K562 (cell line): ENCODE data around the gene PRKAR2B. TPM values are rescaled to one million over a fixed set of nuclear protein-coding genes. Genes with fewer than 3 reads are reported as not detected.

Experiments
- ARID3A ChIP-seq: IDR thresholded peaks from 2 replicates; pipeline ENCODE4 v1.6.1; 2012; ENCODE audit warnings: low read depth, low read length, improper control_type of control experiment, borderline replicate concordance
- BACH1 ChIP-seq: fragments of 200-800 bp; sonication (Bioruptor generic); IDR thresholded peaks from 2 replicates; pipeline ENCODE4 v1.6.1; 2016; ENCODE audit warnings: missing genetic modification characterization, missing compliant biosample characterization
- BHLHE40 ChIP-seq: IDR thresholded peaks from 2 replicates; pipeline ENCODE4 v1.6.1; 2011; ENCODE audit warnings: low read length, improper control_type of control experiment
- BMI1 ChIP-seq: fragments of 150-350 bp; IDR thresholded peaks from 2 replicates; pipeline ENCODE4 v1.6.1; 2014; ENCODE audit warnings: low read length
- BRF2 ChIP-seq: IDR thresholded peaks from 3 replicates; pipeline ENCODE4 v1.6.1; 2011; ENCODE audit warnings: borderline replicate concordance, mild to moderate bottlenecking; ENCODE audit not compliant: insufficient read length, insufficient read depth
- CAMTA2 ChIP-seq: fragments of 250-450 bp; sonication (Bioruptor Pico); conservative IDR thresholded peaks from 2 replicates; pipeline ENCODE4 v1.5.1; 2022
- CEBPG ChIP-seq, 3 experiments: fragments of 200-800 bp in 1 of 3; sonication (Bioruptor generic) in 1 of 3; sonication (generic) in 1 of 3; formaldehyde crosslinking in 1 of 3; IDR thresholded peaks in 2 of 3; conservative IDR thresholded peaks in 1 of 3; 2 replicates each; pipeline versions ENCODE4 v1.6.1 to v1.8.0; 2016 to 2022; ENCODE audit warnings: missing compliant biosample characterization in 2 of 3, missing genetic modification characterization in 2 of 3, mild to moderate bottlenecking in 1 of 3, missing genetic modification reagents in 1 of 3
- COPS2 ChIP-seq: fragments of 450-650 bp; conservative IDR thresholded peaks from 2 replicates; pipeline ENCODE4 v1.6.1; 2016; ENCODE audit warnings: mild to moderate bottlenecking, moderate library complexity
- GTF2E2 ChIP-seq: fragments of 200-800 bp; sonication (Bioruptor generic); IDR thresholded peaks from 2 replicates; pipeline ENCODE4 v1.6.1; 2016; ENCODE audit warnings: missing genetic modification characterization, missing compliant biosample characterization
- ILK ChIP-seq: fragments of 450-650 bp; IDR thresholded peaks from 2 replicates; pipeline ENCODE4 v1.6.1; 2016; ENCODE audit warnings: missing genetic modification characterization, low read depth, mild to moderate bottlenecking, missing compliant biosample characterization, moderate library complexity, borderline replicate concordance
- KDM1A ChIP-seq, 2 experiments: fragments of 450-650 bp; IDR thresholded peaks; 2 replicates each; pipeline ENCODE4 v1.6.1; 2016; ENCODE audit warnings: mild to moderate bottlenecking in 2 of 2
- PRPF4 ChIP-seq: fragments of 200-400 bp; formaldehyde crosslinking; IDR thresholded peaks from one replicate; pipeline ENCODE4 v1.6.1; 2017; ENCODE audit warnings: low read length, low read depth, mild to moderate bottlenecking; ENCODE audit not compliant: insufficient read depth, poor library complexity, severe bottlenecking
- SNRNP70 ChIP-seq: fragments of 200-400 bp; formaldehyde crosslinking; optimal IDR thresholded peaks from 2 replicates; pipeline ENCODE3; 2017; ENCODE audit warnings: low read depth, low read length
- SRSF1 ChIP-seq: fragments of 200-400 bp; formaldehyde crosslinking; IDR thresholded peaks from 2 replicates; pipeline ENCODE4 v1.6.1; 2017; ENCODE audit warnings: mild to moderate bottlenecking, low read depth, low read length, moderate library complexity
- TFE3 ChIP-seq: fragments of 450-650 bp; formaldehyde crosslinking; IDR thresholded peaks from 2 replicates; pipeline ENCODE4 v1.4.0; 2020; ENCODE audit warnings: mild to moderate bottlenecking, mixed read lengths
- TGIF2 ChIP-seq: sonication (generic); formaldehyde crosslinking; IDR thresholded peaks from 2 replicates; pipeline ENCODE4 v1.8.1; 2022; ENCODE audit warnings: mild to moderate bottlenecking, missing genetic modification reagents, moderate library complexity
- TRIM24 ChIP-seq, 2 experiments: fragments of 450-650 bp; IDR thresholded peaks; 2 replicates each; pipeline ENCODE4 v1.6.1; 2016
- ZNF140 ChIP-seq: fragments of 250-450 bp; sonication (Bioruptor Pico); IDR thresholded peaks from 2 replicates; pipeline ENCODE4 v1.8.0; 2021; ENCODE audit warnings: moderate library complexity, mild to moderate bottlenecking, inconsistent platforms
- ZNF146 ChIP-seq: IDR thresholded peaks from one replicate; pipeline ENCODE4 v1.6.1; 2018; ENCODE audit warnings: missing compliant biosample characterization; ENCODE audit not compliant: unreplicated experiment
- ZNF354B ChIP-seq: fragments of 250-450 bp; sonication (Bioruptor Pico); IDR thresholded peaks from 2 replicates; pipeline ENCODE4 v1.4.0; 2020
- ZNF444 ChIP-seq: fragments of 250-450 bp; sonication (Bioruptor Pico); IDR thresholded peaks from 2 replicates; pipeline ENCODE4 v1.4.0; 2020; ENCODE audit warnings: mild to moderate bottlenecking, moderate library complexity
- ZNF785 ChIP-seq: fragments of 250-450 bp; sonication (Bioruptor Pico); IDR thresholded peaks from 2 replicates; pipeline ENCODE4 v1.4.0; 2020; ENCODE audit warnings: mild to moderate bottlenecking
- ZSCAN29 ChIP-seq: fragments of 450-650 bp; IDR thresholded peaks from 2 replicates; pipeline ENCODE4 v1.6.1; 2017
- polyA plus RNA-seq, 8 experiments: library from polyadenylated mRNA; depleted of rRNA in 4 of 8; stranded (reverse) in 5 of 8; unstranded in 3 of 8; fragments of >200 nt; fragmentation: Nextera tagmentation in 2 of 8; fragmentation: Illumina TruSeq in 1 of 8; extraction: Ambion mirVana in 2 of 8; extraction: Trizol in 1 of 8; gene quantifications; 2 replicates each; pipeline versions ENCODE4 v1.2.1 to v1.2.3, GENCODE V29; 2011 to 2014; ENCODE audit warnings: inconsistent platforms in 1 of 8, missing spikeins in 1 of 8
- total RNA-seq, 7 experiments: library from RNA; depleted of rRNA in 6 of 7; stranded (reverse); fragments of >200 nt in 6 of 7; fragmentation: Illumina TruSeq in 2 of 7; extraction: Trizol in 2 of 7; gene quantifications; 2 replicates each; pipeline versions ENCODE4 v1.2.1 to v1.2.3, GENCODE V29; 2011 to 2021; ENCODE audit warnings: low replicate concordance in 1 of 7
- TF ChIP-seq, protein P1 (sequence below): fragments of 250-450 bp; sonication (Bioruptor Pico); IDR thresholded peaks from 2 replicates; pipeline ENCODE4 v1.5.0; 2021

PRKAR2B gene
- total and polyA plus RNA-seq, 9 of the 15 experiments (the other 6 are each of a cell fraction or from before 2014, with no cell fraction given) = 59.0 to 173 (median 129) TPM

DNA sequence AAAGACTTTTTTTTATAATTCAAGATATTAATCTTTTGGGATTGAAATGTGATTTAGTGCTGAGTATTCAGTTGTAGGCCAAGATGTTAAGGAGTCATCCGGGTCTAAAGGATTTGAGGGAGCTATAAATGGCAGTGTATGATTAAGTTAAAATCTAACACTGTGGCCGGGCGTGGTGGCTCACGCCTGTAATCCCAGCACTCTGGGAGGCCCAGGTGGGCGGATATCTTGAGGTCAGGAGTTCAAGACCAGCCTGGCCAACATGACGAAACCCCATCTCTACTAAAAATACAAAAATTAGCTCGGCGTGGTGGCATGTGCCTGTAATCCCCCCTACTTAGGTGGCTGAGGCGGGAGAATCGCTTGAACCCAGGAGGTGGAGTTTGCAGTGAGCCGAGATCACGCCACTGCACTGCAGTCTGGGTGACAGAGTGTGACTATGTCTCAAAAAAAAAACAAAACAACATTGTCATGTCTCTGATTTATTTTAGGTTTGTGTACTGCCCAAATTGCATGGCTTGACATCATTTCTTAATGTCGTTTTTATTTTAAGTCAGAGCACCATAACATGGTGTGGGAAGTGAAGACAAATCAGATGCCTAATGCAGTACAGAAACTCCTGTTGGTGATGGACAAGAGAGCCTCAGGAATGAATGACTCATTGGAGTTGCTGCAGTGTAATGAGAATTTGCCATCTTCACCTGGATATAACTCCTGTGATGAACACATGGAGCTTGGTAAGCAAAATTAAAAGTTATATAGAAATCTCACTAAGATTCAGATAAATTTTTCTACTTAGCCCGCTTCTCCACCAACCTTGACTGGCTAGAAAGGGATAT is 135.0 kb downstream of the PRKAR2B start (continued):
- TF ChIP-seq TRIM24 (IDR thresholded peaks at IDR 0.05) (peak; percentile 48 to 50; a peak in 1 of 4 replicates), CEBPG (CRISPR knock-in tag; IDR thresholded peaks at IDR 0.05) (0 out of 2 replicates have a peak, but pooled peaks have one; percentile 12), CEBPG (tag; conservative IDR thresholded peaks at IDR 0.05 in 1 of 2, IDR thresholded peaks at IDR 0.05 in 1 of 2) (no peak), BHLHE40 (no peak), ZSCAN29 (no peak), BACH1 (tag) (no peak), GTF2E2 (tag) (no peak), BMI1 (no peak), BRF2 (no peak), ARID3A (no peak), TFE3 (CRISPR knock-in tag) (no peak), TGIF2 (CRISPR knock-in tag) (no peak), CAMTA2 (CRISPR knock-in tag) (no peak), ILK (tag) (no peak), SNRNP70 (no peak), SRSF1 (no peak), ZNF354B (no peak), PRPF4 (no peak), ZNF146 (CRISPR knock-in tag) (no peak), ZNF140 (CRISPR knock-in tag) (no peak), ZNF785 (no peak), KDM1A (IDR thresholded peaks at IDR 0.05) (peak; percentile 65 to 67; a peak in 3 of 4 replicates), COPS2 (no peak), ZNF444 (no peak)
- TF ChIP-seq, protein P1, sequence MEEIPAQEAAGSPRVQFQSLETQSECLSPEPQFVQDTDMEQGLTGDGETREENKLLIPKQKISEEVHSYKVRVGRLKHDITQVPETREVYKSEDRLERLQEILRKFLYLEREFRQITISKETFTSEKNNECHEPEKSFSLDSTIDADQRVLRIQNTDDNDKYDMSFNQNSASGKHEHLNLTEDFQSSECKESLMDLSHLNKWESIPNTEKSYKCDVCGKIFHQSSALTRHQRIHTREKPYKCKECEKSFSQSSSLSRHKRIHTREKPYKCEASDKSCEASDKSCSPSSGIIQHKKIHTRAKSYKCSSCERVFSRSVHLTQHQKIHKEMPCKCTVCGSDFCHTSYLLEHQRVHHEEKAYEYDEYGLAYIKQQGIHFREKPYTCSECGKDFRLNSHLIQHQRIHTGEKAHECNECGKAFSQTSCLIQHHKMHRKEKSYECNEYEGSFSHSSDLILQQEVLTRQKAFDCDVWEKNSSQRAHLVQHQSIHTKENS = no peak
